Fibroblast of lung (primary cell): ENCODE measurements around the gene UBE2L3. TPM values are rescaled to one million over a fixed set of nuclear protein-coding genes. Genes with fewer than 3 reads are reported as not detected.
"Not testable (repeated sequence)": the region's sequence is repeated elsewhere in the genome, so short reads cannot be mapped to it uniquely, and the experiment has no call there.

Experiments used
- DNase-seq, 2 donors: peaks; one replicate each; pipeline versions ENCODE4 v3.0.0 to v3.0.0-alpha.2; 2010; ENCODE audit warnings: low read depth in 2 of 2
- H2AFZ ChIP-seq: 2 replicates; pipeline ENCODE4 v1.5.1; 2012; ENCODE audit warnings: low read length, control low read depth, inconsistent platforms
- H3K27ac ChIP-seq: 2 replicates; pipeline ENCODE4 v1.5.1; 2011; ENCODE audit warnings: low read length, control low read depth; ENCODE audit not compliant: insufficient read depth
- H3K27me3 ChIP-seq: 2 replicates; pipeline ENCODE4 v1.5.1; 2011; ENCODE audit warnings: mild to moderate bottlenecking, low read length; ENCODE audit not compliant: control insufficient read depth, insufficient read depth
- H3K36me3 ChIP-seq: 2 replicates; pipeline ENCODE4 v1.5.1; 2011; ENCODE audit warnings: low read length; ENCODE audit not compliant: control insufficient read depth, insufficient read depth
- H3K4me1 ChIP-seq: 2 replicates; pipeline ENCODE4 v1.5.1; 2011; ENCODE audit warnings: low read length; ENCODE audit not compliant: control insufficient read depth, insufficient read depth; ENCODE audit errors: extremely low read depth
- H3K4me2 ChIP-seq: 2 replicates; pipeline ENCODE4 v1.5.1; 2011; ENCODE audit warnings: low read length, control low read depth; ENCODE audit not compliant: insufficient read depth; ENCODE audit errors: extremely low read depth
- H3K4me3 ChIP-seq, 4 experiments: fragments of 200-600 bp in 1 of 4; sonication (generic) in 1 of 4; replicated peaks in 1 of 4; 2 replicates each; pipeline ENCODE4 v1.5.1; 2011 to 2016; ENCODE audit warnings: low read length in 4 of 4, low read depth in 3 of 4, mild to moderate bottlenecking in 3 of 4, control low read depth in 2 of 4, inconsistent platforms in 1 of 4, mixed read lengths in 1 of 4; ENCODE audit not compliant: insufficient read depth in 1 of 4; ENCODE audit errors: control extremely low read depth in 1 of 4
- H3K79me2 ChIP-seq: 2 replicates; pipeline ENCODE4 v1.5.1; 2012; ENCODE audit warnings: mild to moderate bottlenecking, low read length, inconsistent platforms; ENCODE audit not compliant: control insufficient read depth, insufficient read depth
- H3K9ac ChIP-seq: 2 replicates; pipeline ENCODE4 v1.5.1; 2011; ENCODE audit warnings: mild to moderate bottlenecking, low read length, control low read depth; ENCODE audit not compliant: insufficient read depth
- H3K9me3 ChIP-seq: 2 replicates; pipeline ENCODE4 v1.5.1; 2012; ENCODE audit warnings: low read depth, low read length; ENCODE audit not compliant: control insufficient read depth, insufficient read depth
- H4K20me1 ChIP-seq: 2 replicates; pipeline ENCODE4 v1.5.1; 2011; ENCODE audit warnings: low read length; ENCODE audit not compliant: control insufficient read depth, insufficient read depth; ENCODE audit errors: extremely low read depth
- EZH2 ChIP-seq: IDR thresholded peaks from 2 replicates; pipeline ENCODE4 v1.5.1; 2012; ENCODE audit warnings: low read length, control low read depth, mild to moderate bottlenecking; ENCODE audit errors: missing control alignments
- polyA plus RNA-seq, 2 donors: library from polyadenylated mRNA; depleted of rRNA in 1 of 2; stranded (reverse) in 1 of 2; unstranded in 1 of 2; fragments of >200 nt; gene quantifications; 2 replicates each; pipeline ENCODE4 v1.2.1, GENCODE V29; 2011 to 2012; ENCODE audit warnings: missing spikeins in 1 of 2
- total RNA-seq: library from RNA; depleted of rRNA; stranded (reverse); fragments of >200 nt; gene quantifications from 2 replicates; pipeline ENCODE4 v1.2.1, GENCODE V29; 2014
- TF ChIP-seq, protein P1 (sequence below), 2 donors: IDR thresholded peaks in 1 of 2; conservative IDR thresholded peaks in 1 of 2; 1 replicate in 1 of 2; 2 replicates in 1 of 2; pipeline ENCODE4 v1.5.1; 2011 to 2012; ENCODE audit warnings: low read length in 2 of 2, control low read depth in 1 of 2, inconsistent platforms in 1 of 2, low read depth in 1 of 2, mild to moderate bottlenecking in 1 of 2

The UBE2L3 gene
- total and polyA plus RNA-seq, 2 donors (not counting 1 experiment from before 2014, with no cell fraction given) = 23.8 to 82.4 TPM

GRCh38 chr22:21603973-21604372 is 36.5 kb downstream of the UBE2L3 start:
- no peaks in the 10 kb centered on the region for H3K4me1 ChIP-seq
- H3K27me3 ChIP-seq = no peaks in the 10 kb centered on the region
- no peak overlapping the region for H3K27ac ChIP-seq
- DNase-seq = no peak
- H3K9me3 ChIP-seq = no peaks in the 10 kb centered on the region
- no peak overlapping the region for H2AFZ ChIP-seq
- H3K4me2 ChIP-seq = no peak overlapping the region
- H3K4me3 ChIP-seq = no peak overlapping the region
- H3K9ac ChIP-seq = no peak overlapping the region
- H3K36me3 ChIP-seq = peaks cover under 1% of the 10 kb centered on the region
- no peaks in the 10 kb centered on the region for H4K20me1 ChIP-seq
- peaks cover 70% of the 10 kb centered on the region for H3K79me2 ChIP-seq
- TF ChIP-seq EZH2 = no peak
- TF ChIP-seq, protein P1, sequence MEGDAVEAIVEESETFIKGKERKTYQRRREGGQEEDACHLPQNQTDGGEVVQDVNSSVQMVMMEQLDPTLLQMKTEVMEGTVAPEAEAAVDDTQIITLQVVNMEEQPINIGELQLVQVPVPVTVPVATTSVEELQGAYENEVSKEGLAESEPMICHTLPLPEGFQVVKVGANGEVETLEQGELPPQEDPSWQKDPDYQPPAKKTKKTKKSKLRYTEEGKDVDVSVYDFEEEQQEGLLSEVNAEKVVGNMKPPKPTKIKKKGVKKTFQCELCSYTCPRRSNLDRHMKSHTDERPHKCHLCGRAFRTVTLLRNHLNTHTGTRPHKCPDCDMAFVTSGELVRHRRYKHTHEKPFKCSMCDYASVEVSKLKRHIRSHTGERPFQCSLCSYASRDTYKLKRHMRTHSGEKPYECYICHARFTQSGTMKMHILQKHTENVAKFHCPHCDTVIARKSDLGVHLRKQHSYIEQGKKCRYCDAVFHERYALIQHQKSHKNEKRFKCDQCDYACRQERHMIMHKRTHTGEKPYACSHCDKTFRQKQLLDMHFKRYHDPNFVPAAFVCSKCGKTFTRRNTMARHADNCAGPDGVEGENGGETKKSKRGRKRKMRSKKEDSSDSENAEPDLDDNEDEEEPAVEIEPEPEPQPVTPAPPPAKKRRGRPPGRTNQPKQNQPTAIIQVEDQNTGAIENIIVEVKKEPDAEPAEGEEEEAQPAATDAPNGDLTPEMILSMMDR (conservative IDR thresholded peaks at IDR 0.05 in 1 of 2, IDR thresholded peaks at IDR 0.05 in 1 of 2; ENCODE audit: low read depth in 1 of 2, low read length in 2 of 2) = no peak

- no peak overlapping the region for H3K9ac ChIP-seq
- H3K4me3 ChIP-seq = no peak overlapping the region
- TF ChIP-seq, protein P1 (conservative IDR thresholded peaks at IDR 0.05 in 1 of 2, IDR thresholded peaks at IDR 0.05 in 1 of 2; ENCODE audit: low read depth in 1 of 2, low read length in 2 of 2) = no peak
- no peak for TF ChIP-seq EZH2
- no peaks in the 10 kb centered on the region for H3K4me1 ChIP-seq
- no peaks in the 10 kb centered on the region for H3K27me3 ChIP-seq
- peaks cover 69% of the 10 kb centered on the region for H3K79me2 ChIP-seq
- H2AFZ ChIP-seq = no peak overlapping the region
- no peaks in the 10 kb centered on the region for H3K9me3 ChIP-seq
- H4K20me1 ChIP-seq = no peaks in the 10 kb centered on the region
- DNase-seq = no peak
- H3K27ac ChIP-seq = no peak overlapping the region
- H3K4me2 ChIP-seq = no peak overlapping the region
- no peaks in the 10 kb centered on the region for H3K36me3 ChIP-seq
Observed at GRCh38 chr22:21605887-21606564, 38.5 kb downstream of the UBE2L3 start.

DNA sequence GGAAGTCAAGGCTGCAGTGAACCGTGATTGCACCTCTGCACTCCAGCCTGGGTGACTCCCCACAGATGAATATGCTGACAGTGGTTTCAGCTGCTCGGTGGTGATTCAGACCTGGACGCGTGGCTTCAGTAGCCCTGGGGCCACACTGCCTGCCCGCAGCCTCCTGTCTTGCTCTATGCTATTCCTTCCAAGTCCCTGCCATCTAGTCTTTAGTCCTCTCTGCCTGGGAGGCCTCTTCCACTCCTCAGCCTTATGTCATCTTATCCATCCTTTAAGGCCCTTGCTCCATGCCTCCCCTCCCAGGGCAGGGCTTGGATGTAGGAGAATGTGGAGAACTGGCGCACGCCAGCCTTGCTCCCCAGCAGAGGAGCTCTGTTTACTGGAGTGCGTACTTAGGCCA is 39.3 kb downstream of the UBE2L3 start:
- Histone ChIP-seq H3K27ac (no peak overlapping the region), H3K4me3 (no peak overlapping the region), H3K9ac (no peak overlapping the region), H3K36me3 (peaks cover 6% of the 10 kb centered on the region), H3K79me2 (peaks cover 71% of the 10 kb centered on the region), H4K20me1 (no peaks in the 10 kb centered on the region), H3K4me1 (no peaks in the 10 kb centered on the region), H3K27me3 (no peaks in the 10 kb centered on the region), H2AFZ (no peak overlapping the region), H3K9me3 (no peaks in the 10 kb centered on the region), H3K4me2 (no peak overlapping the region)
- TF ChIP-seq EZH2 = no peak
- TF ChIP-seq, protein P1 (conservative IDR thresholded peaks at IDR 0.05 in 1 of 2, IDR thresholded peaks at IDR 0.05 in 1 of 2; ENCODE audit: low read depth in 1 of 2, low read length in 2 of 2) = no peak
- no peak for DNase-seq

DNA sequence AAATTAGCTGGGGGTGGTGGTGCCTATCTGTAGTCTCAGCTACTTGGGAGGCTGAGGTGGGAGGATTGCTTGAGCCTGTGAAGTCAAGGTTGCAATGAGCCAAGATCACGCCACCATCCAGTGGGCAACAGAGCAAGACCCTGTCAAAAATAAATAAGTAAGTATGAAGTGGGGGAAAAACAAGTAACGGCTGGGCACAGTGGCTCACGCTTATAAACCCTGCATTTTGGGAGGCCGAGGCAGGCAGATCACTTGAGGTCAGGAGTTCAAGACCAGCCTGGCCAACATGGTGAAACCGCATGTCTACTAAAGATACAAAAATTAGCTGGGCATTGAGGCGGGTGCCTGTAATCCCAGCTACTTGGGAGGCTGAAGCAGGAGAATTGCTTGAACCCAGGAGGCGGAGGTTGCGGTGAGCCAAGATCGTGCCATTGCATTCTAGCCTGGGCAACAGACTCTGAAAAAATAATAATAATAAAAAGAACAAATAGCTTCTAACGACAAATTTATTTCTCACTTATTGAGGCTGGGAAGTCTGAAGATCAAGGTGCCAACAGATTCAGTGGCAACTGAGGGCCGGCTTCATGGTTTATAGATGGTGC is 42.1 kb downstream of the UBE2L3 start:
- peaks cover 76% of the 10 kb centered on the region for H3K79me2 ChIP-seq
- not testable (repeated sequence) for H3K4me1 ChIP-seq, H3K9ac ChIP-seq, H2AFZ ChIP-seq, H3K27me3 ChIP-seq, H3K36me3 ChIP-seq, DNase-seq, H3K4me3 ChIP-seq, H3K27ac ChIP-seq, H3K9me3 ChIP-seq, H3K4me2 ChIP-seq, H4K20me1 ChIP-seq
